AG04450 (cell line): ENCODE measurements around the gene CDK4. TPM values are rescaled to one million over a fixed set of nuclear protein-coding genes. Genes with fewer than 3 reads are reported as not detected.

Experiments
- CTCF ChIA-PET: fragments of 300-600, 350-600 bp; formaldehyde crosslinking; extraction: SDS; loops from one replicate; lab custom pipeline; 2022; ENCODE audit warnings: antibody characterized with exemption, inconsistent platforms; lab: Charles Lee
- POLR2A ChIA-PET: fragments of 350-600 bp; formaldehyde crosslinking; extraction: SDS; loops from one replicate; lab custom pipeline; 2021; ENCODE audit warnings: antibody characterized with exemption, inconsistent platforms; lab: Yijun Ruan, JAX
- DNase-seq: peaks from one replicate; pipeline ENCODE4 v3.0.0-alpha.2; 2011; ENCODE audit warnings: low read depth, low spot score
- H3K27ac ChIP-seq: one replicate; pipeline ENCODE4 v1.5.1; 2012; ENCODE audit warnings: low read depth, low read length, control low read depth
- H3K27me3 ChIP-seq: one replicate; pipeline ENCODE4 v1.6.0; 2012; ENCODE audit warnings: low read length; ENCODE audit not compliant: control insufficient read depth, insufficient read depth
- H3K4me3 ChIP-seq: 2 replicates; pipeline ENCODE4 v1.5.1; 2011; ENCODE audit warnings: mild to moderate bottlenecking, low read depth, low read length, control low read depth
- H3K9me3 ChIP-seq: 2 replicates; pipeline ENCODE4 v1.5.1; 2012; ENCODE audit warnings: low read length; ENCODE audit not compliant: control insufficient read depth, insufficient read depth
- CTCF ChIP-seq: IDR thresholded peaks from 2 replicates; pipeline ENCODE4 v1.5.1; 2011; ENCODE audit warnings: low read depth, low read length, control low read depth, inconsistent platforms
- polyA plus RNA-seq: library from polyadenylated mRNA; depleted of rRNA; stranded (reverse); fragments of >200 nt; gene quantifications from 2 replicates; pipeline ENCODE4 v1.2.3, GENCODE V29; 2011

The CDK4 gene
- polyA plus RNA-seq, 1 experiment, result 251 TPM

GRCh38 chr12:57738661-57739237 is 13.4 kb downstream of the CDK4 start, which contains the start of gene AGAP2:
Gene AGAP2, minus strand, starts transcription at chr12:57738742. Its CDS starts 496 bp downstream, at chr12:57738246.
- POLR2A ChIA-PET, result interaction anchor here (0.5 kb wide), 1 partner anchor 119 kb away, joined by 7 read pairs; no protein-coding TSS in a partner anchor
- Histone ChIP-seq H3K27ac (no peak within 1 kb of the TSS), H3K27me3 (peaks cover 82% of the 10 kb centered on the region), H3K9me3 (no peaks in the 10 kb centered on the region; the same call in 1 of the 2 replicates), H3K4me3 (peak within 1 kb of the TSS; percentile 7)
- DNase-seq, result no peak
- TF ChIP-seq CTCF, result no peak
- CTCF ChIA-PET, result interaction anchor here (1.0 kb wide), 1 partner anchor 13 kb away, joined by 5 read pairs; no protein-coding TSS in a partner anchor

GRCh38 chr12:57737467-57738460 is 14.3 kb downstream of the CDK4 start:
- TF ChIP-seq CTCF, result peak; percentile 46
- Histone ChIP-seq H3K4me3 (peak overlapping the region; percentile 7; the same call in 1 of the 2 replicates), H3K27me3 (peaks cover 91% of the 10 kb centered on the region), H3K27ac (no peak overlapping the region), H3K9me3 (no peaks in the 10 kb centered on the region; the same call in 1 of the 2 replicates)
- DNase-seq, result no peak
- ChIA-PET CTCF (interaction anchor here (1.0 to 2.6 kb wide), 4 partner anchors 11 to 279 kb away, joined by 4 to 9 read pairs (median 6); no protein-coding TSS in a partner anchor), POLR2A (interaction anchor here (2.2 kb wide), 1 partner anchor 11 kb away, joined by 10 read pairs; no protein-coding TSS in a partner anchor)

- H3K9me3 ChIP-seq, result no peaks in the 10 kb centered on the region; the same call in 1 of the 2 replicates
- no peak overlapping the region for H3K27ac ChIP-seq
- H3K4me3 ChIP-seq, result no peak overlapping the region
- H3K27me3 ChIP-seq, result peaks cover 92% of the 10 kb centered on the region
- no peak for TF ChIP-seq CTCF
- ChIA-PET POLR2A (interaction anchor here (1.9 to 2.2 kb wide), 2 partner anchors 8 to 11 kb away, joined by 8 to 10 read pairs; partner anchors contain the start of gene TSPAN31), CTCF (interaction anchor here (1.1 to 2.6 kb wide), 3 partner anchors 10 to 278 kb away, joined by 4 to 9 read pairs (median 8); no protein-coding TSS in a partner anchor)
- no peak for DNase-seq
Observed at GRCh38 chr12:57736741-57737466, 15.2 kb downstream of the CDK4 start.

- H3K27ac ChIP-seq, result no peak overlapping the region
- peak overlapping the region; percentile 35 for H3K4me3 ChIP-seq
- TF ChIP-seq CTCF, result peak; percentile 51
Observed at GRCh38 chr12:57735952-57736740, 16.0 kb downstream of the CDK4 start.

More at GRCh38 chr12:57735952-57736740, 16.0 kb downstream of the CDK4 start:
- peaks cover 88% of the 10 kb centered on the region for H3K27me3 ChIP-seq
- no peaks in the 10 kb centered on the region; the same call in 1 of the 2 replicates for H3K9me3 ChIP-seq
- ChIA-PET POLR2A (interaction anchor here (1.9 to 2.2 kb wide), 2 partner anchors 9 to 10 kb away, joined by 8 to 10 read pairs; partner anchors contain the start of gene TSPAN31), CTCF (interaction anchor here (1.1 to 2.6 kb wide), 4 partner anchors 10 to 278 kb away, joined by 8 to 19 read pairs (median 10); no protein-coding TSS in a partner anchor)
- DNase-seq, result no peak
